HCEC 1CT (cell line): ENCODE results near the gene TIGAR.

ENCODE experiments used
- DNase-seq: peaks from one replicate; pipeline ENCODE4 v3.0.0-alpha.2; 2017

Gene TIGAR

DNA sequence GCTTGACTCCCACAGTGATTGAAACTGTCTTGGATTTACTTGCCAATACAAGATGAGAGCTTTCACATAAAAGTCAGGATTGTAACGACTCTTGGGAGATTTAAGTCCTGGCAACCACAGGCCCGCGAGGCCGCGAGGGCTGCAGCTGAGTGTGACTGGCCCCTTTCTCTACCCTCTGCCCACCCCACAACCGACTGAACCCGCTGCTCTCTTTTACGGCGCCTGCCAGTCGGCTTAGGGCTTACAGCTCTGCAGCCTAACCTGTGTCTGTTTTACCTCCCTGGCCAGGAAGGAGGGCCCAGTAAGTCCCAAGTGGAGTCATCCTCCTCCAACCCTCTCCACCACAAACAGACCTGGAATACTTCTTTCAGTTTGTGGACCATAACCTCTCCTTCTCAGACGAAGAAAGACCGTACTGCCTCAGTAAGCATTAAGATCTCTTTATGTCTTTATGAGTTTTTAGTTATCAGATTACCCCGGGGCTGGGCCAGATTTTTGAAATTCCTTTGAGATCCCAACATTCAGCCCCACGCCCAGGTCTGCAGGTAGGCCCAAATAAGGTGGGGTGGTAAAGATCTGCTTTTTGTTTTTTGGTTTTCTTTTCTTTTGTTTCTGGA, 12.6 kb upstream of the TIGAR start:
- DNase-seq, result no peak

- DNase-seq, result no peak
These were observed 9.2 kb upstream of the TIGAR start for GRCh38 chr12:4311776-4312175.

- DNase-seq, result no peak
These were observed 8.8 kb upstream of the TIGAR start for GRCh38 chr12:4312251-4312650.

GRCh38 chr12:4320497-4320852, 538 bp upstream of the TIGAR start:
- DNase-seq, result no peak

DNA sequence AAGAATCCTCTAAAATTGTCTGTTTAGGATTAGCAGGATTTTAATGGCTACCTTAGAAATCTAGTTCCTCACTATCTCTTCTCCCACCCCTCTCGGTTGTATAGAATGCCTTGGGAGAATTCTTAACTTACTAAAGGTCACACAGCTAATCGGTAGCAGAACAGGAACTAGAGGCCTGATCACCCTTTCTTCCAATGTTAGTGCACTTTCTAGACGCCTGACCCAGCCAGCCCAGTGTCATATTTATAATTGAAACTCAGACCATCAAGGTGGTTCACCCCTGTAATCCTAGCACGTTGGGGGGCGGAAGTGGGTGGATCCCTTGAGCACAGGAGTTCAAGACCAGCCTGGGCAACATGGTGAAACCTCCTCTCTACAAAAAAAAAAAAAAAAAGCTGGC, 1.7 kb downstream of the TIGAR start:
- DNase-seq, result no peak

GRCh38 chr12:4323396-4323795, 2.4 kb downstream of the TIGAR start:
- no peak for DNase-seq

DNA sequence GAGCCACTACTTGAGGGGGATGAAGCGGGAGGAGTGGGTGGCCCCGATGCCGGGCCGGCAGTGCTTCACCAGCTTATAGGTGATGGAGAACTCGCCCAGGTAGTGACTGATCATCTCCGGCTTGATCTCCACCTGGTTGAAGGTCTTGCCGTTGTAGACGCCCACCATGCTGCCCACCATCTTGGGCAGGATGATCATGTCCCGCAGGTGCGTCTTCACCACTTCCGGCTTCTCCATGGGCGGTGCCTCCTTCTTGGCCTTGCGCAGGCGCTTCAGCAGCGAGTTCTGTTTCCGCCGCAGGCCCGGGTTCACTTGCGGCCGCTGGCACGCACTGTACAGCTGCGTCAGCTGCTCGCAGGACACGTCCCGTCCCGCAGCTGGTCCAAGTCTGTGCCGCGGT, 3.4 kb downstream of the TIGAR start:
- DNase-seq, result no peak

GRCh38 chr12:4325966-4326365, 5.0 kb downstream of the TIGAR start:
- DNase-seq, result no peak

DNA sequence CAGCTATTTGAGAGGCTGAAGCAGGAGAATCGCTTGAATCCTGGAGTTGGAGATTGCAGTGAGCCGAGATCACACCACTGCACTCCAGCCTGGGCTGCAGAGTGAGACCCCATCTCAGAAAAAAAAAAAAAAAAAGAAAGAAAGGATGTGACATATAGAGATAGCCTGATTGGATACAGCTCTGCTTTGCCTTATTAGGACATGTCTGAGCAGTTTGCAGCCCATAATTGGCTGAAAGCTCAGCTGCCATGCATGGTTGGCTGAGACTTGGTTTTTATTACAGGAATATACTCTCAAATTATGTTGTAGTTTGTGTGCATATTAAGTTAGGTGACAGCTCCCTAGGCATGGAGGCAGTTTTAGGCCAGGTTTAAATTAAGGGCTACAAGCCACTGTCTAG, 6.3 kb downstream of the TIGAR start:
- no peak for DNase-seq

- DNase-seq, result no peak
These were observed 9.2 kb downstream of the TIGAR start for GRCh38 chr12:4330203-4330602.

DNA sequence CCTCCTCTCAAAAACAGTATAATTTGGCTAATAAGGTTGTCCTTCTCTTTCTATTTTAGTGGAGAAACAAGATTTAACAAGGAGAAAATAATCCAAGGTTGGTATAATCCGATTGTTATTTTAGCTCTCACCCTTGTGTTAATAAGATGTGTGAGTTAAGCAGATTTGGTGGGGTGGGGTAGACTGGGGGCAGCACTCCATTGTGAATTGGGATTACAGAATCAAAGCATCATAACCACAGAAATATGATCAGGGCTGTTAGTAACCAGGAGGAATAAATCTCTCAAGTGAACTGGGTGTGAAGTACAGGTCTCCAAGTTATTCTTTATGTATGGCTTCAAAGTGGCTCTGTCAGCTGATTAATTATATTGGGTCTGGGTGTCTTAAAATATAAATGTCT, 10.2 kb downstream of the TIGAR start:
- no peak for DNase-seq

GRCh38 chr12:4331842-4332241, 10.8 kb downstream of the TIGAR start:
- DNase-seq, result no peak

DNA sequence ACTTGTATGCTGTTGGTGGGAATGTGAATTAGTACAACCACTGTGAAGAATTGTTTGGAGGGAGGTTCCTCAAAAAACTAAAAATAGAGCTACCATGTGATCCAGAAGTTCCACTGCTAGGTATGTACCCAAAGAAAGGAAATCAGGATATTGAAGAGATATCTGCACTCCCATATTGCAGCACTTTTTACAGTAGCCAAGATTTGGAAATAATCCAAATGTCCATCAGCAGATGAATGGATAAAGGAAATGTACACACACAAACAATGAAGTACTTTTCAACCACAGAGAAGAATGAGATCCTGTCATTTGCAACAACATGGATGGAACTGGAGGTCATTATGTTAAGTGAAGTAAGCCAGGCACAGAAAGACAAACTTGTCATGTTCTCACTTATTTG, 25.9 kb downstream of the TIGAR start:
- DNase-seq, result no peak

- DNase-seq, result peak; percentile 11
These were observed 32.8 kb downstream of the TIGAR start for GRCh38 chr12:4353785-4354208.

GRCh38 chr12:4355156-4356040, 34.4 kb downstream of the TIGAR start:
- DNase-seq, result no peak

DNA sequence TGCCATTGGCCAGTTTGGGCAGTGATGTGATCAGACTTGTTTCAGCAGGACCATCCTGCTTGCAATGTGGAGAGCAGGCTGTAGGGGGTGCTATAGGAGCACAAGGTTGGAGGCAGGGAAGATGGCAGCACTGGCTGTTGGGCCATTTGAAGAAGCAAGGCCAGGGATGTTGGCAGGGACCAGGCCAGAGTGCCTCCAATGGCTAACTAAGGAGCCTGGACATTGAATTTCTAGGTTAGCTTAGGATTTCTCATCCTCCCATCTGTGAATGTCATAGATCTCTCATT, 35.0 kb downstream of the TIGAR start:
- peak; percentile 13 for DNase-seq

DNA sequence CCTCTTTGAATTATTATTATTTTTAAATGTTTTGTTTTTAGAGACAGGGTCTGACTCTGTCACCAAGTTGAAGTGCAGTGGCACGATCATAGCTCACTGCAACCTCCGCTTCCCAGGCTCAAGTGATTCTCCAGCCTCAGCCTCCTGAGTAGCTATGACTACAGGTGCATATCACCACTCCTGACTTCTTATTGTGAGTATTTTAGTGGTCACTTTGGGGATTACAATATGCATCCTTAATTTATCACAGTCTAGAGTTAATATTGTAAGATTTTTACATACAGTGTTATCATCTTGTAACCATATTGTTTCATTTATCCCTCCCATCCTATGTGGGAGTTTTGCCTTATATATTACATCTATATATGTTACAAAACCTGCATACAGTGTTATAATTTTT, 45.1 kb downstream of the TIGAR start:
- DNase-seq, result no peak

DNA sequence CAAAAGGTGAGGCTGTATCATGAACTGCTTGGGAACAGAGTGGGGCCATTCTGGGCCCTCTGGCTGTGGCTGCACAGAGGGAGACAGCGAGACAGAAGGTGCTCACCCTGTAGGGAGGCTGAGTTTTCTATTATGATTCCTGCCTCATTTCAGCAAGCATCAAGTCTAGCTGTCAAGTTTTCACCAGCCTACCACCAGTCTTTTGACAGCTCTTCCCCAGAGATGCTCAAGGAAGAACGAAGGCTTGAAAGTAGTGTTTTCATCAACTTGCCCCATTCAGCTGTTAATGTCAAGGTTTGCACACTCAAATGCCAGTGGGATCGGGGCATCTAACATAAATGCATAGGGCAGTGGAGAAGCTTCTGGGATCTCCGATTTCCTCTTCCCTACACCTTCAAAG, 48.5 kb downstream of the TIGAR start:
- no peak for DNase-seq

- no peak for DNase-seq
These were observed 49.3 kb downstream of the TIGAR start for GRCh38 chr12:4370265-4370664.

DNA sequence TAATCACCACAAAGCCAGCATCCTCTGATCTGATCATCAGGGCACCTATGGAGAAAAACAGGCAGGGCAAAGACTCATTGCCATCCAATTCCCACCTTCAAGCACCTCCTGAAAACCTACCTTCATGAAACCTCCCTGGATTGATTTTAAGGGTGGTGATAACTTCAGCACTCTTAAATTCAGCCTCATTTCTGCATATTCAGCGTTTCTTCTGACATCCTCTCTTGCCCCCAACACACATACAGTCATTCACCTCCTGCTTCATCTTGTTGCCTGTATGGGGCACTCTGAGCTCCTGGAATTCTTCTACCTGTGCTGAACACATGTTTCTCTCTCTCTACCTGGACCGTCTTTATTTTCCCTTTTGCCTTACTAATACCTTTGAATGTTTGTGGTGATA, 51.6 kb downstream of the TIGAR start:
- DNase-seq, result no peak

DNA sequence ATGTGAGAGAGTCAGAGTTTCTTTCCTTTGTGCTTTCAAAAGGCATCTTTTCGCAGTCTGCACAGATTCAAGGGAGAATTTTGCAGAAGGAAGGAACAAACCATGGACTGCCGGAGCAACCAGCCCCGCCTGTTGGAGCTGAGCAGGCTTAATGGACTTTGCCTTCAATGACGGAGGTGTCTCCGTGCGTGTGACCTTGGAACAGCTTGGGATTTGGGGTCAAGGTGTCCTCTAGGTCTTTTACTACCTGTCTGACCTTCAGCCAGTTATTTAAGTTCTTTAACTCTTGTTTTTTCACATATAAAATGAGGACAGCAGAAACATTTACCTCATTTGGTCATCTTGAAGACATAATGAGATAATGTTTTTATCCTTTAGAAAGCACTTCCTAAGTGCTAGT, 54.4 kb downstream of the TIGAR start:
- no peak for DNase-seq

GRCh38 chr12:4378772-4379171, 57.8 kb downstream of the TIGAR start:
- no peak for DNase-seq

GRCh38 chr12:4379405-4379804, 58.4 kb downstream of the TIGAR start, which contains the start of gene FGF23:
Gene FGF23 (minus strand): TSS chr12:4379712. CDS start chr12:4379582, 130 bp downstream.
- DNase-seq, result peak; percentile 18

DNA sequence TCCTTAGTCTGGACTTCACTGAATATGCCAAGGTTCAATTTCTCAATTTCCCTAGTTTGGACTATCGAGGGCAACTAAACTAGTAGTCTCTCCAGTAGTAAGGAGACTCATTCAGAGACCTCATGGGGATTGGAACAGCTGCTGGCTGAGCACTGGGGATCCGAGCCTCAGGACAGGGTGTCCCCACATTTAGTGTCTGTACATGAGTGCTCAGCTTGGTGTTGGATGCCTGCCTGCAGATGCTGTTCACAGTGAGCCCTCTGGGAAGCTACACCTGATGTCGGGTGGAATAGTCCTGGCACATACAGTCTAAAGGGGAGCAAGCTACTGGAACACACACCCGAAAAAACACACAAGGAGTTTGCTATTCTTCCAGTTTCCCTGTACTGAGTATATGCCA, 59.3 kb downstream of the TIGAR start:
- DNase-seq, result no peak

- no peak for DNase-seq
These were observed 62.4 kb downstream of the TIGAR start for GRCh38 chr12:4383304-4383865.
